ENCODE data around the gene PITPNB.

PITPNB gene

DNA sequence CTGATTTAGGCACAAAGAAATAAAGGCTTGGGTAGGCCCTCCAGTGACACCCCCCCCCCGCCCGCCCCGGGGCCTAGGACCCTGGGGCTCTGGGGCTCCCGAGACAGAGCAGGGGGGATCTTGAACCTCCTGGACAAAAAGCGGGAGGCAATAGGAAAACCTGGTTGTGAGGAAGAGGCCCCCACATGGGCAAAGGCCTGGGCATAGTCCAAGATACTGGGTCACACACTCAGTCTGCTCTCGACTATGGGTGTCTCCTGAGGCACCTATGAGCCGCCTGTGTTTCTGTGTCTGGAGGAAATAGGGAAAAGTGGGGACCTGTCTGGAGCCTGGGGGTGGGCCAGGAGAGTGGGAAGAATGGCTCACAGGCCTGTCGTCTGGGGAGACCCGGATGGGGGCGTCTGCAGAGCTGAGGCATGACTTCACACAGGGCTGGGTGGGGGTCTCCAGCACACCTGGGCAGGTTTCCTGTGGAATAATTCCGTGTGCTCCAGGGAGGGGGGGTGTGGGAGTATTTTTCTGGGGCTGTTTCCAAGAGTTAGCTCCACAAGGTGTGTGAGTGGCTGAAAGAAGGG, 115.1 kb downstream of the PITPNB start:
- no peak for DNase-seq (ENCODE audit: low read depth in 2 of 2)

DNA sequence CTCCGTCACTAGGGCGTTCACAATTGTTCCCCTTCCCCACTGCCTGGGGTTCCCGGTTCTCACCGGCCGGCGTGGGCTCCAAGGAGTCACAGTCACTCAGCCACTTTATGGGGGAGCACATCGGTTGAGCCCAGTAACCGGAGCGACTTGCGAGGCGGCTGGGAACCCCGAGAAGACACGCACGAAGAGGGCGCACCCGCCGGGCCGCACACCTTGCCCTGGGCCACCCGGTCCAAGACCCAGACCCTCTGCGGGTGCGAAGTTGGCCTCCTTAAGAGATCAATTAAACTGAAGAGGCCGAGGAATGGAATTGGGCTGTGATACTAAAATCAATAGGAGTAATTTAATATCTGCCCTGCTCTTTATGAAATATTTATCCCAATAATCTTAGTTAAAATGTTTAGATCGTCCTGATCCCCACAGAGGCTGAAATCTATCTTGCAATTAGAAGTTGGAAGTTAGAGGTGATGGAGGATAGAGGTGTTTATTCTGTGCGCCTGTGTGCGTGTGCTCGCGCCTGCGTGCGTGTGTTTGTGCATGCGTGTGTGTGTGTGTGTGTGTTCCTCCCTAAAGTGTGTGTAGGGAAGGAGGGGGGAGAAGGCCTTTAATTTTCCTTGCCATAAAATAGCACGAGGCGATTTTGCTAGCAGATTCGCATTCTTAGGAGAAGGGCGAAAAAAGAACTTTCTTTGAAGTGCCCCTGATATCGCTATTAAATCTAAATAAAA, 116.5 kb downstream of the PITPNB start:
- DNase-seq (ENCODE audit: low read depth in 2 of 2): no peak
